CD4-positive, alpha-beta T cell treated with Interleukin-1 beta for 1 hour (primary cell): ENCODE measurements around the gene LCN12.

ENCODE experiments used
- DNase-seq, 2 donors: peaks; one replicate each; pipeline ENCODE4 v3.0.0-alpha.2; 2020 to 2022

Gene LCN12

DNA sequence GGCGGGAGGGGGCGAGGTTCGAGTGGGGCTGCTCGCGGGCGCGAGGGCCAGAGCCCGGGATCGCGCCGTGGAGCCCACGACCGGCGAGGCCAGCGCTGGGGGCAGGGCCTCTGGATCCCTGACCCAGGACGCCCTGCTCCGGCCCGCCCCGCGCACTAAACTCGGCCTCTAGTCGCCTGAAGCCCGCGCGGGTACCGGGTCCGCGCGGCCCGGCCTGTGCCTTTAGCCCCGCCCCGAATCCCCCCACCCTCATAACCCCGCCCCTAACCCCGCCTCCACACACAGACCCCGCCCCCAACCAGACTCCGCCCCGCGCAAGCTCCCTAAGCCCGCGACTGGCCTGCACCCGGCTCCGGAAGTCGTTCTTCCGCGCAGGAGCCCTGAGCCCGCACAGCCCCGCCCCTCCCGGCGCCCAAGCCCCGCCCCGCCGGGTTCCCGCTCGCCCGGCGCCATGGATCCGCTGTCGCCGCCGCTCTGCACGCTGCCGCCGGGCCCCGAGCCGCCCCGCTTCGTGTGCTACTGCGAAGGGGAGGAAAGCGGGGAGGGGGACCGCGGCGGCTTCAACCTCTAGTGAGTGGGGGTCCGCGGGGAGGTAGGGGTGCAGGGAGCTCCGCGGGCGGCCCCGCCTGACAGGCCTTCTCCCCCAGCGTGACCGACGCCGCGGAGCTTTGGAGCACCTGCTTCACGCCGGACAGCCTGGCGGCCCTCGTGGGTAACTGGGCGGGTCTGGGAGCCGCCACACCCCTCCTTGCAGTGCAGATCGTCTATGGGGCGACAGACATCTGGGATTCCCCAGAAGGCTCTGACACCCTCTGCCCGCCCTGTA, 40.1 kb downstream of the LCN12 start, which contains the start of gene PAXX:
TSS of gene PAXX (plus strand) at position 430 of the 826 bp plus-strand sequence. CDS start at position 452, 22 bp downstream.
- peak; percentile 94 for DNase-seq

DNA sequence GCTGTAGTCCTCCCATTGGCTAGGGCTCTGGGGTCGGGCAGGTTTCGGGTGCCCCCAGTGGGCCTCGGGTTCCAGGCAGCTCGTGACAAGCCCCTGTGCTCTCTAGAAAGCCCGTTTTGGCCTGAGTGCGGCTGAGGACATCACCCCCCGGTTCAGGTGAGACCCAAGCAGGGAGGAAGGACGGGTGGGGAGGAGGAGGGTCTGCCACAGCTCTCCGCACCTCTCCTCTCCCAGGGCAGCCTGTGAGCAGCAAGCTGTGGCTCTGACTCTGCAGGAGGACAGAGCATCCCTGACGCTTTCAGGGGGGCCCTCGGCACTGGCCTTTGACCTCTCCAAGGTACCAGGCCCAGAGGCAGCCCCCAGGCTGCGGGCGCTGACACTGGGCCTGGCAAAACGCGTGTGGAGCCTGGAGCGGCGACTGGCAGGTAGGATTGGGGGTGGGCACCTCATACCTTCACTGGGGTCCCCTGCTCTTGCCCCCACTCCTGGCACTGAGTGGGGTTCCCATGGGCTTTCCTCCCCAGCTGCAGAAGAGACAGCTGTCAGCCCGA, 40.8 kb downstream of the LCN12 start:
- no peak for DNase-seq

DNA sequence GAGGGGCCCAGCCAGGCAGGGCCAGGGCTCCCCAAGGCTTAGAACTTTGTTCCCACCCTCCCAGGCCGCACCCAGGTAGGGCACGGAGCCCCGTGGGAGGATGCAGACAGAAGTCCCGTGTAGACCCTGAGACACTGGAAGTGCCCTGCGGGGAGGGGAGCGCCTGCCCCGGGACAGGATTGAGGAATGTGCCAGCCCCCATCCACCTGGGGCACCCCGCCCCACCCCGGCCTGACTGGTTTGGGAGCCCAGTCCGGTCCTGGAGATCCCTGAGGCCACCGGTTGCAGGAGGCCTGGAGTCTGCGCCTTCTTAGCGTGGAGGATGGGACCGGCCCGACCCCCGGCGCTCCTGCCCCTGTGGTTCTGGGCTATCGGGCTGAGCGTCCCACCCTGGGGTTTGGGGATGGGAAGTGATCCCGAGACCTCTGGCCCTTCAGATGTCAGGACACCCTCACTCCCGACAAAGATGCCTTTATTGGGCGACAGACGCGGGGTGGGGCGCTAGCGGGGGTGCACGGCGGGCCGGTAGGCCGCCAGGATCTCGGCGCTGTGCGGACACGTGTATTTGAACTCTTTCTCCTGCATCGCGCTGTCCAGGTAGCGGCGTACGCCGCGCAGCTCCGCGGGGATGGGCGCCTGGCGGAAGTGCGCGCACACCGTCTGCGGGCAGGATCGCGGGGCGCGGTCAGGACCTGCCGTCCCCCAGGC, 42.3 kb downstream of the LCN12 start:
- DNase-seq: no peak

DNA sequence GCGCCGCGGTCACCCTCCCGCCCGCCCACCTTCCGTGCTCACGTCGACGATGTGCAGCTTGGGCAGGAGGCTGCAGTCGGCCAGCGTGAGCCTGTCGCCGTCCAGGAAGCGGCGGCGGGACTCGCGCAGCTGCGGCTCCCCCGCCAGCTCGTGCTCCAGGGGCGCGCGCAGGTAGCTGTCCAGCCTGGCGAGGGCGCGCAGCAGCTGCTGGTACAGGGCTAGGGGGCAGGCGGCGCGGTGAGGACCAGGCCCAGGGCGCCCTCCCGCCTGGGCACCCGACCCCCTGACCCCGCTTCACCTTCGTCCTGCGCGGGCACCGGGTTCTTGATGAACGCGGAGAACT, 42.8 kb downstream of the LCN12 start:
- no peak for DNase-seq

DNA sequence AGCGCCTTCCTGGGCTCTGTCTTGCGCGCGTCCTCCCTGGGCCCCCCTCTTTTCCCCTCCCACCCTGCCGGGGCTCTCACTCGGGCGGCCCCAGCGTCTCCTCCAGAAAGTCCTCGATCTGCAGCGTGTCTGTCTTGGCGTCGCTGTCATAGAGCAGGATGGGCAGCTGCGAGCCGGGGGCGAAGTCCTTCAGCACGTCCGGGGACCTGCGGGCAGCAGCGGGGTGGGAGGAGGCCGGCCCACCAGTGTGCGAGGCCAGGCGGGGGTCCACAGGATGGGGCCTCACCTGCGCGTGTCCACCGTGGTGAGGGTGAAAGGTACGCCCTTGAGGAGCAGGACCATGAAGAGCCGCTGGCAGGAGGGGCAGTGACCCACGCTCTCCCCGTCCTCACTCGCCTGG, 43.3 kb downstream of the LCN12 start:
- DNase-seq: no peak

DNA sequence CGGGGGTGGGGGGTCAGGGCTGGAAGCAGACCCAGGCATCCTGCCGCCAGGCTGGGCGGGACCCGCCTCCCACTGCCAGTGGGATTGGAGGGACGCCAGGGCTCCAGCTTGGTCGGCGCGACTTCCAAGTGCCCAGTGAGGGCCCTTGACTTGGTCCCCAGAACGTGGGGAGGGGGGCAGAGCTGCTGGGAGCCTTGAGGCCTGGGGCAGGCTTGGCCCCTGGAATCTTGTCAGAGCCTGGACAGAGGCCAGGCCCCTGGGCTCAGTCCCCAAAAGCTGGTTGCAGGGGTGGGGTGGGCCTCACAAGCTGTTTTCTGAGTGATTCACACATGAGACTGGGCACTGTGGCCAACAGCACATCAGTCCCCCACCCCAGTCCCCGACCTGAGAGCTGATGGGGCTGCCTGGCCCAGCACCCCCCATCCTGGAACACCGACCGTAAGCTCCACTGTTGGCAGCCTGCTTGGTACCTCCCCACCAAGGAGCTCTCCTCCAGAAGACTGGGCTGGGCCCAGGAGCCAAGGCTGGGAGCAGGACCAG, 43.8 kb downstream of the LCN12 start:
- no peak for DNase-seq

DNA sequence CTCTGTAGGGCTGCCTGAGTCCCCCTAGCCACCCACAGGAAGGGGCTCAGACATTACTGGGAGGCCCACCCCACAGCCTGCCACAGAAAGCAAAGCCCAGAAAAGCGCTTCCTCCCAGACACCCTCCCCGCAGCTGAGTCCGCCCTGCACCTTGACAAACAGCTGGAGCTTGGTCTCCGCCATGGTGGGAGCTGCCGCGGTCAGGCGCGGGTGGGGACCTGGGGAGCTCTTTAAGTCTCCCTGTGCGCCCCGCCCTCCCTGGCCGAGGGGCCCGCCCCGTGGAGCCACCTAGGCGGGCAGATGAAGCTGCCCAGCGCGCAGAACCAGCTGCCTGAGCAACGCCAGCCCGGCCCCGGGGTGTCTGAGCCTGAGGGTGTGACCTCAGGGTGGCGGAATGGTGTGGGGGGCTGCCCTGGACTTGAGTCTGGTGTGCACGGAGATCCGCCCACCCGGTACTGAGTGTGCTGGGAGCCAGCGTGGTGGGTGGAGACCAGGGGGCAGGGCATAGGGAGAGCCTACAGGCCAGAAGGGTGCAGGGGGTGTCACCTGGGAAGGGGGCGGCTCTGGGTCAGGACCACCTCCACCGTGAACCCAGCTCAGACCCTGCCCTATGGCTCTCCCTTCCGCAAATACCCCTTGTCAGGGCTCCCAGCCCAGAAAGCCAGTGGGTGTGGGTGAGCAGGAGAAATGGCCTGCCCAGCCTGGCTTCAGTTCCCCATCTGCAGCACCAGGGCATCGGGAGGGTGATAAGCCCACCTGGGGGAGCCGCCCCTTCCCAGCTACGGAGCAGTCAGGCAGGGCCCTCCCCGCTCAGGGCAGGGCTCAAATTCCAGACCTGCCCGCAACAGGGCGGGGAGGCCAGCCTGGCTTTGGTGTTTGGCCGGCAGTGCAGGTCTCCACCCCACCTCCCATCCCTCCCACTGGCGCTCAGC, 44.6 kb downstream of the LCN12 start, which contains the start of gene CLIC3:
TSS of gene CLIC3 (minus strand) at position 208 of the 932 bp plus-strand sequence. CDS start at position 183, 25 bp downstream.
- DNase-seq: peak; percentile 61 to 63

DNA sequence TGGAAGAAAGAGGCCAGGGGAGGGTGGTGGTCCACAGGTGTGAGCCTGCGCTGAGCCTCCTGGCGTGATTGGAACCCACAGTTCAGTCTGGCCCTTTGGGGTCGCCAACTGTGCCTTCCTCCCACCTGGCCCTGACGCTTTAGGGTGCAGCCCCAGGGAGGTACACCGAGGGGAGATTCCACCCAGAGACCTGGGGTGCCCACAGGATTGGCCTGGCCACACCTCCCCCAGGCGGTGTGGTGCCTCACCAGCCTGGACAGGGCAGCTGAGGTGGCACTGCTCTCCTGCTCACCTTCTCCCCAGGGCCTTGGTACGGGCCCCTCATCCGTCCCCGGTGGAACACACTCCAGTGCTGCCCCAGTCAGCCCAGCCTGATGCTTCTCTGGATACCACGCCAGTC, 45.3 kb downstream of the LCN12 start:
- peak; percentile 9 to 15 for DNase-seq

DNA sequence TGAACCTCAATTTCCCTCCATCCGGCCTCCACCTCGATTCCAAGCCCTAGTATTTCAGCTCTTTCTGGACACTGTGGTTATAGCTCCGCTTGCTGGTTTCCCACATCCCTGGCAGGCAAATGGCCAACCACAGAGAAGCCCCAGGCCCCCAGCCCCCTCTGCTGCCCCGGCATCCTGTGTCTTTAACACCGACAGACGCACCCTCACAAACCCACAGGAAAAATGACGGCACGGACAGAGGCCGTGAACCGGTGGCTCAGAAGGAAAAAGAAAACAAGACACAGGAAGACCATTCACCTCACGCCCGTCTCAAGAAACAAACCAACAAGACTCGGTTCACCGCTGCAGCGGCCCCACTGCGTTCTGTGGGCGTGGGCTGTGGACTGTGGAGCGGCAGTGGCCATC, 45.8 kb downstream of the LCN12 start:
- peak; percentile 56 to 61 for DNase-seq

DNA sequence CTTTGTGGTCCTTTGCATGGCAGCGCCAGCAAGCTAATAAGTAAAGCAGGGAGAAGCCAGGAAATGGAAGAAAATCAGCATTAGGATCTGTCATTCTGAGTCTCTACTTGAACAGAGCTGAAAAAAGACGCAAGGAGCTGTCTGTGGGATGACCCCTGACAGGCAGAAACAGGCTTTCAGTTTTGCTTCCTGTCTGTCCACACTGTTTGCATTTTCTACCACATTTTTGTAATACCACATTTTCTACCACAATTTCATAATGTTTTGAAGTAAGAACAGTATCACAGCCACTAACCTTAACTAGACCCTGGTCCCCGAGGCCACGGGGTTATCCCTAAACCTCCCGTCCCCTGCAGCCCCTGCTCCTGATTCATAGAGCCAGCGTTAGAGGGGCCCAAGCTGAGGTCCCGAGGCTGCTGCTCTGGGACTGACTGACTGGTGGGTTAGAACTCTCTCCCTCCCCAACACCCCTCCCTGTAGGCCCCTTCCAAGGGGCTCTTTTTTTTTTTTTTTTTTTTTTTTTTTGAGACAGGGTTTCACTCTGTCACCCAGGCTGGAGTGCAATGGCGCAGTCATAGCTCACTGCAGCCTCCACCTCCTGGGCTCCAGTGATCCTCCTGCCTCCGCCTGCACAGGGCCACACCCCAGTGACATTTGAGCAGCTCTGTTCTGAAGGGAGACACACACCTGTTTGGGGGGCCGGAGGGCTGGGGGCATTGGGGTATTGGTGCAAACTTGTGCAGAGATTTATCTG, 48.3 kb downstream of the LCN12 start:
- peak; percentile 12 to 47 for DNase-seq

DNA sequence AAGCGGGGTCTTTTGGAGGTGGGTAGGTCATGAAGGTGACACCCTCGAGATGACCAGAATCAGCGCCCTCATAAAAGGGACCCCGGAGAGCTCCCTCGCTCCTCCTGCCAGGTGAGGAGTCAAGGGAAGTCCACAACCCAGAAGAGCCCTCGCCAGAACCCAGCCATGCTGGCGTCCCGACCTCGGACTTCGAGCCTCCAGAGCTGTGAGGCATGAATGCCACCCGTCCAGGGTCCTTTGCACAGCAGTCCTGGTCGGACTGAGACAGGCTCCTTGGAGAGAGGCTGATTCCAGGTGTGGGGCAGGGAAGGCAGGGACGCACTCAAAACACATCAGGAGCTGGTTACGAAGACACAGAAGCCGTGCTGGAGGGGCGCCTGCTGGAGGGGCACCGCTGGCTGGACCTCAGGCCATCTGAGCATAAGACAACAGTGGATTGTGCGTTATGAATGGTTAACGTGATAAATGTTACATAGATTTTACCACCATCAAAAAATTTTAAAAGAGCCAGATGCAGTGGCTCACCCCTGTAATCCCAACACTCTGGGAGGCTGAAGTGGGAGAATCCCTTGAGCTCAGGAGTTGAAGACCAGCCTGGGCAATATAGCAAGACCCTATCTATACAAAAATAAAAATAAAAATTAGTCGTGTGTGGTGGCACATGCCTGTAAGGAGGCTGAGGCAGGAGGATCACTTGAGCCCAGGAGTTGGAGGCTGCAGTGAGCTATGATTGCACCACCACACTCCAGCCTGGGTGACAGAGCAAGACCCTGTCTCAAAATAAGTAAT, 50.0 kb downstream of the LCN12 start:
- no peak for DNase-seq

DNA sequence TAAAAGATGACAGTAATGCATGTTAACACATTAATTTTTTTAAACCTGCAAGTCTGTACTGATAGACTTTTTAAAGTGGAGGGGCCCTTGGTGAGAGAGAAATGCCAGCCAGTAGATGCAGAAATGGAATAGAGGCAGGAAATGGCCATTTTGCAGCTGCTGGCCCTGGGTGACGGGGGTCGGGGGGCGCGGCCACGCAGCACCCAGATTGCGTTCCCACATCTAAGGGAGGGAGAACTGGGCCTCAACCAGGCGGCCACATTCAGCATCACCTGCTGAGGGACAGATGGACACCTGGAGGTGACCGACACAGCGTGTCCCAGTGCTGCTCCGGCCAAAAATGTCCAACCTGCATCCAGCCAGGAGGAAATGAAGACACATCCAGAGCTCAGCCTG, 50.6 kb downstream of the LCN12 start:
- no peak for DNase-seq

DNA sequence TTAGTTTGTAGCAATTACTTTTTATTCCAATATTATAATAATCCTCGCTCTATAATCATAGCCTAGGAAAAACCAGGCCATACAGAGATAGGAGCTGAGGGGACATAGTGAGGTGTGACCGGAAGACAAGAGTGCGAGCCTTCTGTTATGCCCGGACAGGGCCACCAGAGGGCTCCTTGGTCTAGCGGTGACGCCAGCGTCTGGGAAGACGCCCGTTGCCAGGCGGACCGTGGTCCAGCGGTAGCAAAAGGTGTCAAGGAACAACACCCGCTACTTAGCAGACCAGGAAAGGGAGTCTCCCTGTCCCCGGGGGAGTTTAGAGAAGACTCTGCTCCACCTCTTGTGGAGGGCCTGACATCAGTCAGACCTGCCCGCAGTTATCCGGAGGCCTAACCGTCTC, 52.2 kb downstream of the LCN12 start:
- DNase-seq: peak in 1 of 2 donors; percentile 39
